Caco-2 (cell line): ENCODE measurements around the gene SIAE. TPM values are rescaled to one million over a fixed set of nuclear protein-coding genes. Genes with fewer than 3 reads are reported as not detected.

Source experiments
- Bru-seq: library from RNA; stranded (reverse); fragments of 400-500 nt; gene quantifications from one replicate; lab custom pipeline; 2021; lab: Mats Ljungman, UMichigan
- BruChase-seq, 2 experiments: library from RNA; stranded (reverse); fragments of 400-500 nt; gene quantifications; one replicate each; lab custom pipeline; 2021; lab: Mats Ljungman, UMichigan
- BruUV-seq: library from RNA; stranded (reverse); fragments of 400-500 nt; replicated peaks from 2 replicates; lab custom pipeline; 2021; lab: Mats Ljungman, UMichigan
- CTCF ChIA-PET: fragments of 300-600 bp; sonication (Branson Sonifier 250); formaldehyde crosslinking; loops from one replicate; lab custom pipeline; 2022; ENCODE audit warnings: antibody characterized with exemption; lab: Charles Lee
- POLR2A ChIA-PET: fragments of 300-600 bp; sonication (Branson Sonifier 250); formaldehyde crosslinking; loops from one replicate; lab custom pipeline; 2022; ENCODE audit warnings: antibody characterized with exemption; lab: Charles Lee
- DNase-seq, 2 experiments: peaks; one replicate each; pipeline versions ENCODE4 v3.0.0 to v3.0.0-alpha.2; 2020 to 2022
- H3K27me3 ChIP-seq: replicated peaks from 2 replicates; pipeline ENCODE4 v1.6.0; 2011; ENCODE audit warnings: low read length; ENCODE audit not compliant: control insufficient read depth, insufficient read depth
- H3K36me3 ChIP-seq: 2 replicates; pipeline ENCODE4 v1.5.1; 2011; ENCODE audit warnings: low read length; ENCODE audit not compliant: control insufficient read depth, insufficient read depth
- H3K4me1 ChIP-seq: fragments of 250-450 bp; sonication (Bioruptor Pico); 2 replicates; pipeline ENCODE4 v1.5.1; 2020; ENCODE audit warnings: mild to moderate bottlenecking
- H3K4me3 ChIP-seq: 2 replicates; pipeline ENCODE4 v1.5.1; 2011; ENCODE audit warnings: low read depth, mild to moderate bottlenecking, control low read depth, low read length
- H3K9me3 ChIP-seq: fragments of 250-450 bp; sonication (Bioruptor Pico); 2 replicates; pipeline ENCODE4 v1.5.1; 2020; ENCODE audit warnings: mild to moderate bottlenecking, moderate library complexity
- H3K27ac Mint-ChIP-seq: one replicate; pipeline ENCODE4 v1.8.0; 2022; ENCODE audit warnings: mixed read lengths; ENCODE audit not compliant: unreplicated experiment
- H3K27me3 Mint-ChIP-seq: one replicate; pipeline ENCODE4 v1.8.0; 2022; ENCODE audit warnings: mixed read lengths; ENCODE audit not compliant: insufficient read depth, unreplicated experiment
- H3K36me3 Mint-ChIP-seq: one replicate; pipeline ENCODE4 v1.8.0; 2022; ENCODE audit warnings: mild to moderate bottlenecking, mixed read lengths; ENCODE audit not compliant: insufficient read depth, unreplicated experiment
- H3K4me1 Mint-ChIP-seq: one replicate; pipeline ENCODE4 v1.8.0; 2022; ENCODE audit warnings: low read depth, mixed read lengths; ENCODE audit not compliant: unreplicated experiment
- H3K4me3 Mint-ChIP-seq: one replicate; pipeline ENCODE4 v1.8.0; 2022; ENCODE audit warnings: mild to moderate bottlenecking, moderate library complexity, mixed read lengths; ENCODE audit not compliant: unreplicated experiment
- H3K9me3 Mint-ChIP-seq: one replicate; pipeline ENCODE4 v1.8.0; 2022; ENCODE audit warnings: mixed read lengths; ENCODE audit not compliant: unreplicated experiment
- intact Hi-C: fragments of 100-400 bp; cut with micrococcal nuclease; formaldehyde crosslinking; loops from one replicate; pipeline ENCODE4 v1.10.0; 2022; ENCODE audit not compliant: unreplicated experiment
- long read RNA-seq: library from polyadenylated mRNA; stranded (forward); transcript quantifications from one replicate; pipeline ENCODE4 v2.0.0, GENCODE V29; 2022
- total RNA-seq: library from RNA; stranded (reverse); gene quantifications from 2 replicates; pipeline ENCODE4 v1.2.3, GENCODE V29; 2022
- TF ChIP-seq, protein P1 (sequence below), 2 experiments: fragments of 200-600 bp in 1 of 2; IDR thresholded peaks; 1 replicate in 1 of 2; 2 replicates in 1 of 2; pipeline versions ENCODE4 v1.5.1 to v1.8.0; 2011 to 2022; ENCODE audit warnings: antibody characterized with exemption in 1 of 2, control low read depth in 1 of 2, inconsistent platforms in 1 of 2, low read depth in 1 of 2, low read length in 1 of 2, mild to moderate bottlenecking in 1 of 2, moderate library complexity in 1 of 2; ENCODE audit not compliant: insufficient read depth in 1 of 2, severe bottlenecking in 1 of 2, unreplicated experiment in 1 of 2

Gene SIAE, protein sequence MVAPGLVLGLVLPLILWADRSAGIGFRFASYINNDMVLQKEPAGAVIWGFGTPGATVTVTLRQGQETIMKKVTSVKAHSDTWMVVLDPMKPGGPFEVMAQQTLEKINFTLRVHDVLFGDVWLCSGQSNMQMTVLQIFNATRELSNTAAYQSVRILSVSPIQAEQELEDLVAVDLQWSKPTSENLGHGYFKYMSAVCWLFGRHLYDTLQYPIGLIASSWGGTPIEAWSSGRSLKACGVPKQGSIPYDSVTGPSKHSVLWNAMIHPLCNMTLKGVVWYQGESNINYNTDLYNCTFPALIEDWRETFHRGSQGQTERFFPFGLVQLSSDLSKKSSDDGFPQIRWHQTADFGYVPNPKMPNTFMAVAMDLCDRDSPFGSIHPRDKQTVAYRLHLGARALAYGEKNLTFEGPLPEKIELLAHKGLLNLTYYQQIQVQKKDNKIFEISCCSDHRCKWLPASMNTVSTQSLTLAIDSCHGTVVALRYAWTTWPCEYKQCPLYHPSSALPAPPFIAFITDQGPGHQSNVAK
- total RNA-seq, result 33.7 and 34.1 TPM in 2 replicates
- Bru-seq, nascent RNA, result percentile 66 among the genes with signal in this experiment
- percentile 65 among the genes with signal in this experiment for BruChase-seq, experiment 1, labeled RNA remaining after a 2-hour chase
- percentile 68 among the genes with signal in this experiment for BruChase-seq, experiment 2, labeled RNA remaining after a 6-hour chase
- long read RNA-seq, full-length matches to known transcripts, result 40 of 47 reads
- long read RNA-seq, partial matches to known transcripts, result 3 of 47 reads
- long read RNA-seq, other reads (novel, unspliced or antisense), result 4 of 47 reads

DNA sequence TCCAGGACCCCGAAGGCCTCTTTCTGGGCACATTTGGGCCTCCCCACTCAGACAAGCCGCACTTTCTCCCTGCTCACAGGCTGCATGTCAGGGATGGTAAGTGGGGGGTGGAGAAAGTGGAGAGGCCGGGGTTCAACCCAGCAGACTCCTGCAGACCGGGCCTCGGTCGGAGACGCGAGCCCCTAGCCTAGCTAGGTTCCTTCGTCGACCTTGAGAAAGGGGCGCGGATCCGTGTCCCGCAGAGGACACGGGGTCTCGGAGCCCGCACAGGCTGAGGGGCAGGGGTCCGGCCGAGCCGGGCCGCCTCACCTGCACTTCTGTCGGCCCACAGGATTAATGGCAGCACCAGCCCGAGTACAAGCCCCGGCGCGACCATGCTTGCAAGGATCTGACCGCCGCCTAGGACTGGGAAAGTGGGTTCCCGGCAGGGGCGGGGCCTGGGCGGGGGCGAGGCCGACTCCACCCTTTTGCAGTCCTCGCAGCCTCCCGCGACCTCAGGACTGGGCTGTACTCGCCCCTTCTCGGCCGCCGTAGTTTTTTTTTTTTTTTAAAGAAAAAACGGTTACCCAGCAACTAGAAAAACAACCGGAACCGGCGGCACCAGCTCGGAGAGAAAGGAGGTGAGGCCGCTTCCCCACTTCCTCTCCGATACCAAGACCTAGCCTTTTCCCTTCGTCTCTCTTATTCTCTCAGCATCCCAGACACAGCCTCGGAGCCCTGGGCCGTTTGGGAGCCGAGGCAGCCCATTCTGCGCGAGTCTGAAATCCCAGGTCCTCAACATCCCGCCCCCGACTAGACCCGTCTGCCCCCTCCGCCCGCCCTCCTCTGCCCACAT, at the start of gene SIAE, which contains the start of gene SPA17:
Gene SIAE (minus strand): TSS at position 407 of the 835 bp plus-strand sequence. CDS start 31 bp downstream, at position 376.
Gene SPA17 (plus strand): TSS at position 572 of the 835 bp plus-strand sequence. CDS start 1,361 bp downstream, outside the sequence.
- intact Hi-C loops, result loop anchor here (1.0 kb wide), 4 partner anchors 66 to 164 kb away; partner anchors contain the start of gene NRGN
- Histone ChIP-seq H3K9me3 (no peaks in the 10 kb centered on the region; the same call in 1 of the 2 replicates), H3K27me3 (no peaks in the 10 kb centered on the region), H3K4me1 (peaks cover 19% of the 10 kb centered on the region), H3K36me3 (no peaks in the 10 kb centered on the region), H3K4me3 (peak within 1 kb of the TSS; percentile 55)
- TF ChIP-seq, protein P1, sequence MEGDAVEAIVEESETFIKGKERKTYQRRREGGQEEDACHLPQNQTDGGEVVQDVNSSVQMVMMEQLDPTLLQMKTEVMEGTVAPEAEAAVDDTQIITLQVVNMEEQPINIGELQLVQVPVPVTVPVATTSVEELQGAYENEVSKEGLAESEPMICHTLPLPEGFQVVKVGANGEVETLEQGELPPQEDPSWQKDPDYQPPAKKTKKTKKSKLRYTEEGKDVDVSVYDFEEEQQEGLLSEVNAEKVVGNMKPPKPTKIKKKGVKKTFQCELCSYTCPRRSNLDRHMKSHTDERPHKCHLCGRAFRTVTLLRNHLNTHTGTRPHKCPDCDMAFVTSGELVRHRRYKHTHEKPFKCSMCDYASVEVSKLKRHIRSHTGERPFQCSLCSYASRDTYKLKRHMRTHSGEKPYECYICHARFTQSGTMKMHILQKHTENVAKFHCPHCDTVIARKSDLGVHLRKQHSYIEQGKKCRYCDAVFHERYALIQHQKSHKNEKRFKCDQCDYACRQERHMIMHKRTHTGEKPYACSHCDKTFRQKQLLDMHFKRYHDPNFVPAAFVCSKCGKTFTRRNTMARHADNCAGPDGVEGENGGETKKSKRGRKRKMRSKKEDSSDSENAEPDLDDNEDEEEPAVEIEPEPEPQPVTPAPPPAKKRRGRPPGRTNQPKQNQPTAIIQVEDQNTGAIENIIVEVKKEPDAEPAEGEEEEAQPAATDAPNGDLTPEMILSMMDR (IDR thresholded peaks at IDR 0.05; ENCODE audit: insufficient read depth in 1 of 2, low read depth in 1 of 2, low read length in 1 of 2, severe bottlenecking in 1 of 2, unreplicated experiment in 1 of 2), result no peak
- Mint-ChIP-seq H3K9me3 (no peaks in the 10 kb centered on the region), H3K36me3 (peaks cover 19% of the 10 kb centered on the region), H3K4me3 (peak within 1 kb of the TSS; percentile 90), H3K27me3 (no peaks in the 10 kb centered on the region), H3K27ac (peak within 1 kb of the TSS; percentile 95), H3K4me1 (no peaks in the 10 kb centered on the region)
- BruUV-seq, result TSS peak; percentile 67
- CTCF ChIA-PET, result interaction anchor here (0.6 to 2.3 kb wide), 14 partner anchors 17 to 217 kb away, joined by 3 to 20 read pairs (median 6); no protein-coding TSS in a partner anchor
- POLR2A ChIA-PET, result interaction anchor here (0.5 to 1.2 kb wide), 16 partner anchors 43 to 1429 kb away, joined by 3 to 14 read pairs (median 4); partner anchors contain the start of gene NRGN
- DNase-seq, result peak; percentile 98 to 99

DNA sequence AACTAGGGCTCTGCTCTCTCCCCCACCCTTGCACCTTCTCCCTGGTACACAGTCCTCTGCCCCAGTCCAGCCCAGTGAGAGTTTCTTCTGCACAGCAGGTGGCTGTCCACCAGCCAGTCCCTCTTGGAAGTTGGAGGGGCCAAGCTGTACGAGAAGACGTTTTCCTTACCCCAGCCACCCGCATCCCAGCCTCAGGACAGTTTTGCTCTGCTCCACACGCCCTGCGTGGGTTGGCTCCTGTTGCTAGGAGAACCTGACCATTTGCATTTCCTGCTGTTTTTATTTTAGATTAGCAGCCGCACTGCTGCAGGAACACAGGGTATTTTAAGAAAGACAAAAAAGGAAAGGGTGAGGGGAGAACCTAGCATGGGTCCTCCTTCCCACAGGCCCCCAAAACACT, 48.6 kb upstream of the SIAE start:
- no peak overlapping the region for H3K4me3 Mint-ChIP-seq
- Histone ChIP-seq H3K27me3 (peaks cover 6% of the 10 kb centered on the region), H3K9me3 (no peaks in the 10 kb centered on the region), H3K36me3 (no peaks in the 10 kb centered on the region), H3K4me3 (no peak overlapping the region), H3K4me1 (peaks cover 19% of the 10 kb centered on the region)
- BruUV-seq, result no TSS peak
- H3K4me1 Mint-ChIP-seq, result peaks cover 17% of the 10 kb centered on the region
- CTCF ChIA-PET, result no interaction called here
- H3K27ac Mint-ChIP-seq, result no peak overlapping the region
- peaks cover 21% of the 10 kb centered on the region for H3K27me3 Mint-ChIP-seq
- H3K36me3 Mint-ChIP-seq, result no peaks in the 10 kb centered on the region
- no peak for DNase-seq
- intact Hi-C loops, result no loop called here
- H3K9me3 Mint-ChIP-seq, result no peaks in the 10 kb centered on the region
- POLR2A ChIA-PET, result no interaction called here
- TF ChIP-seq, protein P1 (IDR thresholded peaks at IDR 0.05; ENCODE audit: insufficient read depth in 1 of 2, low read depth in 1 of 2, low read length in 1 of 2, severe bottlenecking in 1 of 2, unreplicated experiment in 1 of 2), result no peak
